Right cardiac atrium (tissue), 5 donors: ENCODE data around the gene ART3. TPM values are rescaled to one million over a fixed set of nuclear protein-coding genes. Genes with fewer than 3 reads are reported as not detected.
A peak's percentile ranks its signal among the peaks of the same experiment; 100 is the strongest.

Source experiments
- ATAC-seq, 2 donors: fragments of 200-7000 bp; cut with Tn5 transposase; one replicate each; pipeline versions ENCODE4 v1.8.0 to v1.9.1; 2020; ENCODE audit warnings: moderate library complexity in 2 of 2, mild to moderate bottlenecking in 1 of 2
- DNase-seq, 3 donors: peaks; one replicate each; pipeline ENCODE4 v3.0.0-alpha.2; 2020
- H3K27ac ChIP-seq: one replicate; pipeline ENCODE4 v1.5.1; 2013; ENCODE audit warnings: mild to moderate bottlenecking, low read length, control low read depth, moderate library complexity
- H3K27me3 ChIP-seq: one replicate; pipeline ENCODE4 v1.6.1; 2013; ENCODE audit not compliant: control insufficient read depth, insufficient read depth
- H3K4me1 ChIP-seq: one replicate; pipeline ENCODE4 v1.6.1; 2013; ENCODE audit warnings: low read length; ENCODE audit not compliant: control insufficient read depth, insufficient read depth
- H3K4me3 ChIP-seq: one replicate; pipeline ENCODE4 v1.5.1; 2013; ENCODE audit warnings: low read length, control low read depth
- H3K9me3 ChIP-seq: one replicate; pipeline ENCODE4 v1.6.1; 2013; ENCODE audit warnings: low read length; ENCODE audit not compliant: control insufficient read depth
- WGBS: extraction: QIAGEN DNeasy Blood & Tissue Kit; methylation state at CpG from one replicate; pipeline ENCODE4 v1.1.7; 2013; 5-methylcytosine and 5-hydroxymethylcytosine counted together
- intact Hi-C, 4 donors: fragments of 100-400 bp; cut with DNase I; formaldehyde crosslinking; loops; one replicate each; pipeline versions ENCODE4 v1.11.0 to v1.14.0; 2022 to 2023
- polyA plus RNA-seq: library from polyadenylated mRNA; stranded (reverse); fragments of 200-250 nt; gene quantifications from one replicate; pipeline ENCODE4 v1.2.3, GENCODE V29; 2013
- total RNA-seq, 4 donors: library from RNA; stranded (reverse); fragmentation: NEBNext Ultra II Directional; extraction: Animal tissue kit (Norgen Biotek cat#: 25700); gene quantifications; one replicate each; pipeline ENCODE4 v1.2.1, GENCODE V29; 2021
- donor health status: healthy with polysubstance abuse.
- donor health status: DM: no; HTN: yes; CAD: no.
- donor health status: DM: no; HTN: no; CAD: no.
- donor health status: DM: no; HTN: yes; CAD: no; lungs with severe emphysema.
- donor health status: DM: yes; HTN: yes; CAD: no.

Gene ART3
- total and polyA plus RNA-seq, 5 donors: 72.7 to 311 (median 129) TPM

- no peak overlapping the region for H3K27ac ChIP-seq
- no peaks in the 10 kb centered on the region for H3K4me1 ChIP-seq
- intact Hi-C loops: loop anchor here (2.0 to 10.0 kb wide), 3 partner anchors 70 to 173 kb away; no protein-coding TSS in a partner anchor
- ATAC-seq (peak; percentile 80 to 85), DNase-seq (peak; percentile 65 to 88 (median 71))
- no peak overlapping the region for H3K4me3 ChIP-seq
- no peaks in the 10 kb centered on the region for H3K9me3 ChIP-seq
- WGBS: 0% methylated on average over 2 of the region's 2 CpGs
- H3K27me3 ChIP-seq: no peaks in the 10 kb centered on the region
These were observed 6.7 kb upstream of the ART3 start for GRCh38 chr4:76067652-76068286.

- no peak for ATAC-seq
- no peak for DNase-seq
- no peaks in the 10 kb centered on the region for H3K27me3 ChIP-seq
- no peak overlapping the region for H3K27ac ChIP-seq
- intact Hi-C loops: no loop called here
- 69% methylated on average over 4 of the region's 4 CpGs for WGBS
- no peaks in the 10 kb centered on the region for H3K4me1 ChIP-seq
- no peaks in the 10 kb centered on the region for H3K9me3 ChIP-seq
- no peak overlapping the region for H3K4me3 ChIP-seq
These were observed 1.7 kb upstream of the ART3 start for GRCh38 chr4:76072760-76073159.

- peak overlapping the region; percentile 53 for H3K4me3 ChIP-seq
- WGBS: 39% methylated on average over 4 of the region's 4 CpGs
- no peak for DNase-seq
- intact Hi-C loops: no loop called here
- ATAC-seq: no peak
- H3K27ac ChIP-seq: peak overlapping the region; percentile 57
- no peaks in the 10 kb centered on the region for H3K4me1 ChIP-seq
- H3K9me3 ChIP-seq: no peaks in the 10 kb centered on the region
- H3K27me3 ChIP-seq: no peaks in the 10 kb centered on the region
These were observed 588 bp downstream of the ART3 start for GRCh38 chr4:76074993-76075600.

GRCh38 chr4:76078033-76078613 is 3.6 kb downstream of the ART3 start:
- Histone ChIP-seq H3K27ac (peak overlapping the region; percentile 30), H3K4me3 (no peak overlapping the region), H3K9me3 (no peaks in the 10 kb centered on the region), H3K27me3 (no peaks in the 10 kb centered on the region), H3K4me1 (no peaks in the 10 kb centered on the region)
- intact Hi-C loops: no loop called here
- ATAC-seq (peak in 1 of 2 donors; percentile 27), DNase-seq (no peak)
- 41% methylated on average over 4 of the region's 4 CpGs for WGBS

GRCh38 chr4:76083386-76083988 is 9.0 kb downstream of the ART3 start:
- intact Hi-C loops: no loop called here
- no peak for DNase-seq
- H3K4me1 ChIP-seq: peaks cover 5% of the 10 kb centered on the region
- H3K4me3 ChIP-seq: no peak overlapping the region
- no peaks in the 10 kb centered on the region for H3K27me3 ChIP-seq
- 84% methylated on average over 3 of the region's 3 CpGs for WGBS
- H3K9me3 ChIP-seq: no peaks in the 10 kb centered on the region
- no peak overlapping the region for H3K27ac ChIP-seq
- ATAC-seq: no peak

- H3K27me3 ChIP-seq: no peaks in the 10 kb centered on the region
- DNase-seq (no peak), ATAC-seq (no peak)
- H3K4me3 ChIP-seq: no peak overlapping the region
- H3K9me3 ChIP-seq: no peaks in the 10 kb centered on the region
- WGBS: 66% methylated on average over 1 of the region's 1 CpG
- peaks cover 5% of the 10 kb centered on the region for H3K4me1 ChIP-seq
- intact Hi-C loops: no loop called here
- H3K27ac ChIP-seq: no peak overlapping the region
These were observed 10.0 kb downstream of the ART3 start for GRCh38 chr4:76084542-76084941.

GRCh38 chr4:76087007-76087769 is 12.7 kb downstream of the ART3 start:
- intact Hi-C loops: no loop called here
- H3K27ac ChIP-seq: no peak overlapping the region
- H3K4me3 ChIP-seq: peak overlapping the region; percentile 16
- ATAC-seq (peak; percentile 92), DNase-seq (peak in 2 of 3 donors; percentile 40 to 63)
- H3K27me3 ChIP-seq: no peaks in the 10 kb centered on the region
- peaks cover 5% of the 10 kb centered on the region for H3K4me1 ChIP-seq
- H3K9me3 ChIP-seq: no peaks in the 10 kb centered on the region
- WGBS: 20% methylated on average over 13 of the region's 13 CpGs

GRCh38 chr4:76088719-76089118 is 14.2 kb downstream of the ART3 start:
- ATAC-seq (no peak), DNase-seq (no peak)
- no peak overlapping the region for H3K27ac ChIP-seq
- no peaks in the 10 kb centered on the region for H3K9me3 ChIP-seq
- 87% methylated on average over 2 of the region's 2 CpGs for WGBS
- peaks cover 5% of the 10 kb centered on the region for H3K4me1 ChIP-seq
- H3K4me3 ChIP-seq: no peak overlapping the region
- intact Hi-C loops: no loop called here
- no peaks in the 10 kb centered on the region for H3K27me3 ChIP-seq

GRCh38 chr4:76090241-76090691 is 15.8 kb downstream of the ART3 start:
- no peak overlapping the region for H3K27ac ChIP-seq
- peak; percentile 69 to 73 for ATAC-seq

DNA sequence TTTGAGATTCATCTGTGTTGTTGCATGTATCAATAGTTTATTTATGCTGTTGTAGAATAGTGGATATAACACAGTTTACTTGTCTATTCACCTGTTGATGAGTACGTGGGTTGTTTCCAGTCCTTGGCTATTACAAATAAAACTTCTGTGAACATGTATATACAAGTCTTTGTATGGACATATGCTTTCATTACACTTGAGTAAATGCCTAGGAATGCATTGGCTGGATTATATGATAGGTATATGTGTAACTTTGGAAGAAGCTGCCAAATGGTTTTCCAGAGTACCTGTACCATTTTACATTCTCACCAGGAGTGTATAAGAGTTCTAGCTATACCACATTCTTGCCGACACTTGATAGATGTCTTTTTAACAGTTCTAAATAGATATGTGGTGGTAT is 16.5 kb downstream of the ART3 start:
- DNase-seq (no peak), ATAC-seq (no peak)
- peaks cover 3% of the 10 kb centered on the region for H3K4me1 ChIP-seq
- no peak overlapping the region for H3K27ac ChIP-seq
- intact Hi-C loops: no loop called here
- 90% methylated on average over 2 of the region's 2 CpGs for WGBS
- no peak overlapping the region for H3K4me3 ChIP-seq
- no peaks in the 10 kb centered on the region for H3K27me3 ChIP-seq
- H3K9me3 ChIP-seq: no peaks in the 10 kb centered on the region

More at GRCh38 chr4:76090241-76090691, 15.8 kb downstream of the ART3 start:
- no peaks in the 10 kb centered on the region for H3K9me3 ChIP-seq
- peaks cover 3% of the 10 kb centered on the region for H3K4me1 ChIP-seq
- intact Hi-C loops: no loop called here
- H3K27me3 ChIP-seq: no peaks in the 10 kb centered on the region
- no peak for DNase-seq
- no peak overlapping the region for H3K4me3 ChIP-seq
- 26% methylated on average over 7 of the region's 7 CpGs for WGBS
